ENCODE results near the gene AGXT. TPM values are rescaled to one million over a fixed set of nuclear protein-coding genes. Genes with fewer than 3 reads are reported as not detected.

AGXT gene
- total RNA-seq, 1 experiment from 2014 or later, result 0.26 TPM

- H3K9me3 ChIP-seq (replicated peaks), result no peaks in the 10 kb centered on the region
- H3K4me1 ChIP-seq (replicated peaks), result peaks cover 31% of the 10 kb centered on the region
- H3K27me3 ChIP-seq (replicated peaks), result no peaks in the 10 kb centered on the region
- H3K4me3 ChIP-seq, result no peak overlapping the region
- H3K27ac ChIP-seq, result no peak overlapping the region
- H3K36me3 ChIP-seq, result no peaks in the 10 kb centered on the region
- no peak for DNase-seq (ENCODE audit: low read depth in 1 of 2, low spot score in 2 of 2)
Observed at GRCh38 chr2:240878341-240878936, 9.8 kb downstream of the AGXT start.

DNA sequence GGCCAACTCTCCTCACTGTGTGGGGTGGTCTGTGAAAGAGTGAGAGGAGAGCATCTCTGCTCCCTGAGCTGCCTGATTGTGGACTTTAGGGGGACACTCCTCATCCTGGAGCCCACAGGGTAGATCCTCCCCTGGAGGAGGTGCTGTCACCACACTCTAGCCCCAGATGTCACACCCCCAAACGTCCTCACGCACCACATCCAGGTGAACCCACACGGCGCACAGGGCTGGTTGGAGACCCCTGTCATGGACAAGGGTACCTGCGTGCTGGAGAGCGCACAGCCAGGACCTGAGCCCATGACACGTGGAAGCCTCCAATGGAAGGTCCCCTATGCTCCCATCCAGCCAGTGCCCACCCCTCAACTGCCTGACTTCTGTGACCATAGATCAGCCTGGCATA, 10.5 kb downstream of the AGXT start:
- Histone ChIP-seq H3K36me3 (no peaks in the 10 kb centered on the region), H3K9me3 (replicated peaks) (no peaks in the 10 kb centered on the region), H3K4me3 (no peak overlapping the region), H3K27me3 (replicated peaks) (no peaks in the 10 kb centered on the region), H3K27ac (no peak overlapping the region), H3K4me1 (replicated peaks) (peaks cover 24% of the 10 kb centered on the region)
- DNase-seq (ENCODE audit: low read depth in 1 of 2, low spot score in 2 of 2), result no peak

DNA sequence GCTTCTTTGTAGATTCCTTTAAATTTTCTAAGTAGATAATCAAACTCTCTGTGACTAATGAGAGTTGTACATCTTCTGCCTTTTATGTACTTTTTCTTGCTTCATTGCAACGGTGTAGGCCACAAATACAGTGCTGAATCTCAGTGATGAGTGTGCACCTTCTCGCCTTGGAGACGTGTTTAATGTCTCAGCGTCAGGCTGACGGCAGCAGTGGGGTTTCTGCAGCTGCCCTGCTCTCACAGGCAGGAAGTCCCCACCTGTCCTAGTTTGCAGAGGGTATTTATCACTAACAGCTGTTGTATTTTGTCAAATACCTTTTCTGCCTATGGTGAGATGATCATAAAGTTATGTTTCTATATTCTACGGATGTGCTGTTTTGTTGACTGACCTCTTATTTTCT, 13.3 kb downstream of the AGXT start:
- no peaks in the 10 kb centered on the region for H3K9me3 ChIP-seq (replicated peaks)
- no peak overlapping the region for H3K4me3 ChIP-seq
- H3K4me1 ChIP-seq (replicated peaks), result no peaks in the 10 kb centered on the region
- H3K36me3 ChIP-seq, result no peaks in the 10 kb centered on the region
- DNase-seq (ENCODE audit: low read depth in 1 of 2, low spot score in 2 of 2), result no peak
- H3K27ac ChIP-seq, result no peak overlapping the region
- no peaks in the 10 kb centered on the region for H3K27me3 ChIP-seq (replicated peaks)

- no peak for DNase-seq (ENCODE audit: low read depth in 1 of 2, low spot score in 2 of 2)
- Histone ChIP-seq H3K9me3 (replicated peaks) (no peaks in the 10 kb centered on the region), H3K27ac (no peak overlapping the region), H3K4me3 (no peak overlapping the region), H3K4me1 (replicated peaks) (no peaks in the 10 kb centered on the region), H3K36me3 (no peaks in the 10 kb centered on the region), H3K27me3 (replicated peaks) (no peaks in the 10 kb centered on the region)
Observed at GRCh38 chr2:240884221-240884620, 15.6 kb downstream of the AGXT start.

GRCh38 chr2:240884745-240885144, 16.1 kb downstream of the AGXT start:
- no peak overlapping the region for H3K4me3 ChIP-seq
- H3K27me3 ChIP-seq (replicated peaks), result no peaks in the 10 kb centered on the region
- H3K4me1 ChIP-seq (replicated peaks), result no peaks in the 10 kb centered on the region
- H3K27ac ChIP-seq, result no peak overlapping the region
- DNase-seq (ENCODE audit: low read depth in 1 of 2, low spot score in 2 of 2), result no peak
- no peaks in the 10 kb centered on the region for H3K9me3 ChIP-seq (replicated peaks)
- no peaks in the 10 kb centered on the region for H3K36me3 ChIP-seq

DNA sequence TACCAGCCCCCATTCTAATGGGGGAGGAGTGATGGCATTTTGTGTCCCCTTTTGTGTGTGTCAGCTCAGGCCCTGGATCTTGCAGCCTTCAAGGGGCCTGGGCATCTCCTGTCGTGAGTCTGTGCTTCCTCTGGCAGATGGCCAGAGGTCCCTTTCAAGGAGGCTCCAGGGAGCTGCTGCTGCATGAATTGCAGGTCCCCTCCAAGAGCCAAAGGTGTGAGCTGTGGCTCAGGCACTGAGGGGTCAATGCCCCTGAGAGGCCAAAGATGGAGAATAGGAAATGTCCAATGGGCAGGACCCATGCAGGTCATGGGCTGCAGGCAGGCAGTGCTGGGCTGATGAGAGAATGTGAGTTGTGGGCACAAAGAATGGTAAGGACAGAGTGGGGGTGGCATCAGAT, 16.9 kb downstream of the AGXT start:
- H3K4me1 ChIP-seq (replicated peaks), result no peaks in the 10 kb centered on the region
- no peak overlapping the region for H3K4me3 ChIP-seq
- H3K27me3 ChIP-seq (replicated peaks), result no peaks in the 10 kb centered on the region
- H3K9me3 ChIP-seq (replicated peaks), result no peaks in the 10 kb centered on the region
- H3K27ac ChIP-seq, result no peak overlapping the region
- DNase-seq (ENCODE audit: low read depth in 1 of 2, low spot score in 2 of 2), result no peak
- H3K36me3 ChIP-seq, result no peaks in the 10 kb centered on the region

DNA sequence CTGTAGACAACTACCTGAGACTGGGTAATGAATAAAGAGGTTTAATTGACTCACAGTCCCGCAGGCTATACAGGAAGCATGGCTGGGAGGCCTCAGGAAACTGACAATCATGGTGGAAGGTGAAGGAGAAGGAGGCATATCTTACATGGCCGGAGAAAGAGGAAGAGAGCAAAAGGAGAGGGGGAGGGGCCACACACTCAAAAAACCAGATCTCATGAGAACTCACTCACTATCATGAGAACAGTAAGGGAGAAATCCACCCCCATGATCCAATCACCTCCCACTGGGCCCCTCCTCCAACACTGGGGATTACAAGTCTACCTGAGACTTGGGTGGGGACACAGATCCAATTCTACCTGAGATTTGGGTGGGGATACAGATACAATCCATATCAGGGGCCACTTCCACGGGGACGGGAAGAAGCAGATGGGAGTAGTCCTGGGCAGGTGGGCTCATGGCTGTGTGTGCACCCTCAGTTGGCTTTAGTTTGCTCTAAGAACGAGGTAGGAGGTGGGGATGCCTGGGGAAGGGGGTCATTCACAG, 17.5 kb downstream of the AGXT start:
- no peak for DNase-seq (ENCODE audit: low read depth in 1 of 2, low spot score in 2 of 2)
- H3K36me3 ChIP-seq, result no peaks in the 10 kb centered on the region
- H3K27ac ChIP-seq, result no peak overlapping the region
- no peaks in the 10 kb centered on the region for H3K27me3 ChIP-seq (replicated peaks)
- no peaks in the 10 kb centered on the region for H3K9me3 ChIP-seq (replicated peaks)
- no peaks in the 10 kb centered on the region for H3K4me1 ChIP-seq (replicated peaks)
- H3K4me3 ChIP-seq, result no peak overlapping the region

- Histone ChIP-seq H3K4me1 (replicated peaks) (no peaks in the 10 kb centered on the region), H3K27ac (no peak overlapping the region), H3K9me3 (replicated peaks) (no peaks in the 10 kb centered on the region), H3K4me3 (no peak overlapping the region), H3K27me3 (replicated peaks) (no peaks in the 10 kb centered on the region), H3K36me3 (no peaks in the 10 kb centered on the region)
- DNase-seq (ENCODE audit: low read depth in 1 of 2, low spot score in 2 of 2), result no peak
Observed at GRCh38 chr2:240886678-240887609, 18.3 kb downstream of the AGXT start.

DNA sequence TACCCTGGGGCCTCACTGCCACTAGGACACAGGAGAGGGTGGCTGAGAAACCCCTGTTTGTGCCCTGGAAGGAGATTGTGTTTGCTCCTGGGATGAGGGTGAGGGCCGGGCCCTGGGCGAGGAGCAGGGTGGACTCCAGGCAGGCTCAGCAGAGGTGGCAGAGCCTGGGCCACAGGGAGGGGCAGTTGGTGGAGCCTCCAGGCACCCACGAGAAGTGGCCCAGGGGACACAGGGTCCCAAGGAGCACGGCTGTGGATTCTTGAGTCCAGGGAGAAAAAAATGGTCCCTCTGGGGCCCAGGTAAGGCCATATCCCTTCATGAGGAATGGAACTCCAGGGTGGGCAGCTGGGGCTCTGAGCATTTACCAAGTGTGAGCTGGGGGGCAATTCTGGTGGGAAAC, 19.0 kb downstream of the AGXT start:
- Histone ChIP-seq H3K4me1 (replicated peaks) (peaks cover 4% of the 10 kb centered on the region), H3K9me3 (replicated peaks) (no peaks in the 10 kb centered on the region), H3K36me3 (no peaks in the 10 kb centered on the region), H3K27me3 (replicated peaks) (no peaks in the 10 kb centered on the region), H3K27ac (no peak overlapping the region), H3K4me3 (no peak overlapping the region)
- no peak for DNase-seq (ENCODE audit: low read depth in 1 of 2, low spot score in 2 of 2)

DNA sequence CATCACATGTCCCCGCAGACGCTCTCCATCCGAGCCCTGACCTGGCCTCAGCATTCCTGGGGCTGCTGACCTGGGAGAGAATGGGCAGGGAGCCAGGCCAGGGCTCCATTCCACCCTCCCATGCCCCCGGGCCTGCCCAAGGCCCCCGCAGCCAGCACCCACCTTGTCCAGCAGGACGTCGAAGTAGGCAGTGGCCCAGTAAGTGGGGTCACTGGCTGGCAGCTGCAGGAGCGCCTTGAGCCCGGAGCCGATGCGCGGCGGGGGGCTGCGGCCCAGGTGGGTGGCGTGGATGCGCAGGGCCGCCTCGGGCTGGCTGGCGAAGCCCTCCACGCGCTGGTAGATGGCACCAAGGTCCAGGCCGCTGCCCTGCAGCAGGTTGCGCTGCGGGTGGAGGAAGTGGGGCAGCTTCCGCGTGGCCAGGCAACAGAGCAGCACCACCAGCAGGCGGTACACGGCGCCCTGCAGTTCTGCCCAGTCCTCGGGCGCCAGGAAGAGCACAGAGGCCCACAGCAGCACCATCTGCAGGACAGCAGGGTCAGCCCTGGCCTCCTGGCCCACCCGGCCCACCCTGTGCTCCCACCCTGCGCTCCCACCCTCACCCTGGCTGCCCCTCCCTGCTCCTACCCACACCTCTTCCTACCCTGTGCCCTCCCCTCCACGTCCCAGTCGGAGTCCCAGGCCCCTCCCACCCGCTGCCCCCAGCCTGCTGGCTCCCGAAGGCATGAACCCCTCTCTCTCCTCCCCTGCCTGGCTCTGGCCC, 19.7 kb downstream of the AGXT start:
- Histone ChIP-seq H3K4me1 (replicated peaks) (peaks cover 10% of the 10 kb centered on the region), H3K27ac (no peak overlapping the region)

DNA sequence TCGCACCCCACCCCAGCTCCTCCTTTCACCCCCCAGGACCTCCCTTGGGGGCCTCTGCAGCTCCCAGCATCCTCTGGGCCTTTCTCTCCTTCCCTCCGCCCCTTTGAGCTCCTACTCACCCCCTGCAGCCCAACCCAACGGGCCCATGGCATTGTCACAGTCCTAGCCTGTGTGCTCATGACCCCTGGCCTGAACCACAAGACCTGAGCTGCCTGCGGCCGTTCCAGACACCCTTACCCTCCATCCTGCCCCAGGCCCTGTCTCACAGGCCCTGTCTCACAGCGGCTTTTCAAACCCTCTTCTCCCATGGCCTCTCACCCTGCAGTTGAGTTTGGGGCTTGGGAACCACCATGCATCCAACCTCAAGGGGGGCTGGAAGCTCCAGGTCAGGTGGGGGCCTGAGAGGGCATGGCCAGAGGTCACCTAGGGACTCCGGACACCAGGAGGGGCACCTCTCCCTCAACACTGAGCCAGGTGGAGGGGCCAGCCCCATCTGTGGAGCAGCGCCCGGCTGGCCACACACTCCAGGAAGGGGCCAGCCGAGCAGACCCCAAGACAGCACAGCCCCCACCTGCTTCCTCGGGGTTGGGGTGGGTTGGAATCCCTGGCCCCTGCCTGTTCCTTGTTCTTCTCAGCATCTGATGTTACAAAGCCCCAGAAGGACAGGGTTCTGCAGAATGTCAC, 20.4 kb downstream of the AGXT start:
- Histone ChIP-seq H3K4me1 (replicated peaks) (peaks cover 18% of the 10 kb centered on the region), H3K27me3 (replicated peaks) (no peaks in the 10 kb centered on the region), H3K9me3 (replicated peaks) (no peaks in the 10 kb centered on the region), H3K36me3 (no peaks in the 10 kb centered on the region), H3K27ac (no peak overlapping the region), H3K4me3 (no peak overlapping the region)
- DNase-seq (ENCODE audit: low read depth in 1 of 2, low spot score in 2 of 2), result no peak

More for the DNA sequence above, 19.7 kb downstream of the AGXT start:
- no peak for DNase-seq (ENCODE audit: low read depth in 1 of 2, low spot score in 2 of 2)
- Histone ChIP-seq H3K4me3 (no peak overlapping the region), H3K27me3 (replicated peaks) (no peaks in the 10 kb centered on the region), H3K36me3 (no peaks in the 10 kb centered on the region), H3K9me3 (replicated peaks) (no peaks in the 10 kb centered on the region)

- no peak overlapping the region for H3K27ac ChIP-seq
- peaks cover 26% of the 10 kb centered on the region for H3K4me1 ChIP-seq (replicated peaks)
- no peak overlapping the region for H3K4me3 ChIP-seq
- no peaks in the 10 kb centered on the region for H3K9me3 ChIP-seq (replicated peaks)
- H3K27me3 ChIP-seq (replicated peaks), result no peaks in the 10 kb centered on the region
- no peak for DNase-seq (ENCODE audit: low read depth in 1 of 2, low spot score in 2 of 2)
- no peaks in the 10 kb centered on the region for H3K36me3 ChIP-seq
Observed at GRCh38 chr2:240889601-240890560, 21.3 kb downstream of the AGXT start.

Data from SJSA1 (cell line).